K562 (cell line): ENCODE measurements around the gene EPHB4. TPM values are rescaled to one million over a fixed set of nuclear protein-coding genes. Genes with fewer than 3 reads are reported as not detected.

Source experiments
- ASH1L ChIP-seq: fragments of 450-650 bp; IDR thresholded peaks from 2 replicates; pipeline ENCODE4 v1.6.1; 2018; ENCODE audit warnings: borderline replicate concordance, mild to moderate bottlenecking, low read depth; ENCODE audit not compliant: partially characterized antibody
- BHLHE40 ChIP-seq: IDR thresholded peaks from 2 replicates; pipeline ENCODE4 v1.6.1; 2011; ENCODE audit warnings: low read length, improper control_type of control experiment
- CREB1 ChIP-seq, 2 experiments: sonication (generic) in 1 of 2; formaldehyde crosslinking in 1 of 2; IDR thresholded peaks; 2 replicates each; pipeline versions ENCODE4 v1.6.1 to v1.8.0; 2012 to 2022; ENCODE audit warnings: inconsistent platforms in 1 of 2, mild to moderate bottlenecking in 1 of 2, missing genetic modification reagents in 1 of 2, moderate library complexity in 1 of 2
- DNMT1 ChIP-seq: fragments of 450-650 bp; IDR thresholded peaks from 2 replicates; pipeline ENCODE4 v1.6.1; 2016; ENCODE audit warnings: antibody characterized with exemption, mild to moderate bottlenecking
- FOS ChIP-seq: IDR thresholded peaks from 3 replicates; pipeline ENCODE4 v1.6.1; 2011; ENCODE audit not compliant: insufficient read length; ENCODE audit errors: extremely low read depth
- HMG20B ChIP-seq: fragments of 250-450 bp; sonication (Bioruptor Pico); IDR thresholded peaks from 2 replicates; pipeline ENCODE4 v1.5.0; 2021; ENCODE audit warnings: mild to moderate bottlenecking
- KHSRP ChIP-seq: fragments of 450-650 bp; IDR thresholded peaks from 2 replicates; pipeline ENCODE4 v1.6.1; 2017
- LEF1 ChIP-seq: fragments of 450-650 bp; IDR thresholded peaks from 2 replicates; pipeline ENCODE4 v1.6.1; 2016; ENCODE audit warnings: mild to moderate bottlenecking
- MTA2 ChIP-seq: fragments of 450-650 bp; IDR thresholded peaks from 2 replicates; pipeline ENCODE4 v1.6.1; 2016; ENCODE audit warnings: low read depth
- POLR2G ChIP-seq: fragments of 200-400 bp; formaldehyde crosslinking; IDR thresholded peaks from 2 replicates; pipeline ENCODE4 v1.6.1; 2017; ENCODE audit warnings: low read depth, mild to moderate bottlenecking, antibody characterized with exemption, low read length, moderate library complexity
- ZFP1 ChIP-seq: fragments of 450-650 bp; formaldehyde crosslinking; IDR thresholded peaks from 2 replicates; pipeline ENCODE4 v1.4.0; 2020; ENCODE audit warnings: mild to moderate bottlenecking, mixed read lengths
- ZNF12 ChIP-seq: sonication (generic); formaldehyde crosslinking; IDR thresholded peaks from 2 replicates; pipeline ENCODE4 v1.4.0; 2020; ENCODE audit warnings: mild to moderate bottlenecking, missing genetic modification reagents
- polyA plus RNA-seq, 8 experiments: library from polyadenylated mRNA; depleted of rRNA in 4 of 8; stranded (reverse) in 5 of 8; unstranded in 3 of 8; fragments of >200 nt; fragmentation: Nextera tagmentation in 2 of 8; fragmentation: Illumina TruSeq in 1 of 8; extraction: Ambion mirVana in 2 of 8; extraction: Trizol in 1 of 8; gene quantifications; 2 replicates each; pipeline versions ENCODE4 v1.2.1 to v1.2.3, GENCODE V29; 2011 to 2014; ENCODE audit warnings: inconsistent platforms in 1 of 8, missing spikeins in 1 of 8
- total RNA-seq, 7 experiments: library from RNA; depleted of rRNA in 6 of 7; stranded (reverse); fragments of >200 nt in 6 of 7; fragmentation: Illumina TruSeq in 2 of 7; extraction: Trizol in 2 of 7; gene quantifications; 2 replicates each; pipeline versions ENCODE4 v1.2.1 to v1.2.3, GENCODE V29; 2011 to 2021; ENCODE audit warnings: low replicate concordance in 1 of 7
- TF ChIP-seq, protein P1 (sequence below), 2 experiments: fragments of 450-650 bp; formaldehyde crosslinking in 1 of 2; IDR thresholded peaks; 2 replicates each; pipeline versions ENCODE4 v1.4.0 to v1.6.1; 2014 to 2020; ENCODE audit warnings: mild to moderate bottlenecking in 2 of 2, borderline replicate concordance in 1 of 2, low read depth in 1 of 2
- TF ChIP-seq, protein P2 (sequence below): fragments of 450-650 bp; IDR thresholded peaks from 2 replicates; pipeline ENCODE4 v1.6.1; 2016; ENCODE audit warnings: antibody characterized with exemption
- TF ChIP-seq, protein P3 (sequence below): fragments of 250-450 bp; sonication (Bioruptor Pico); IDR thresholded peaks from 2 replicates; pipeline ENCODE4 v1.4.0; 2020; ENCODE audit warnings: mild to moderate bottlenecking, moderate library complexity

The EPHB4 gene
- total and polyA plus RNA-seq, 9 of the 15 experiments (the other 6 are each of a cell fraction or from before 2014, with no cell fraction given) = 1.2 to 82.1 (median 37.9) TPM

DNA sequence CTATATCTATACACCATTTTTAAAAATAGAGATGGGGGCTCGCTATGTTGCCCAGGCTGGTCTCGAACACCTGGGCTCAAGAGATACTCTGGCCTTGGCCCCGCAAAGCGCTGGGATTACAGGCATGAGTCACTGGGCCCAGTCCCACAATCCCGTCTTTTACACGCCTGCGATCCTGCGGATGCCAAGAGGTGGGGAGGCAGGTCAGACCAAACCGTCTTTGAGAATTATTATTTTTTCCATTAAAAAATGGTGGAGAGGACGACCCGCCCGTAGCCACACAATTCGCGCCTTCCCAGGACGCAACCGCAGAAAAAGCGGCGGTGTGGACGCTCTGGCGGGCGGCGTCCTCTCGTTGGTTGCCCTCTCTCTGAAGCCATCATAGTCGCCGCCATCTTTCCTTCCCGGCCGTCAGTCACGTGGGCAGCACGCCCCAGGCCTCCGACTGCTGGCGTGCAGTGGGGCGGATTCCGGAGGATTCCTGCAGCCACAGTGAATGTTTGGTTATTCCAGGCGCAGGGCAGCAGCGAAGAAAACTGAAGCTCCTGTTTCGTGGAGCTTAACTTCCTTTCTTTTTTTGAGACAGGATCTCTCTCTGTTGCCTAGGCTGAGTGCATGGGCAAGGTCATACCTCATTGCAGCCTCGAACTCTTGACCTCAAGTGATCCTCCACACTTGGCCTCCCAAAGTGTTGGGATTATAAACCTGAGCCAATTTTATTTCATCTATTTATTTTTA lies 9.9 kb upstream of the EPHB4 start (continued):
- TF ChIP-seq, protein P1, sequence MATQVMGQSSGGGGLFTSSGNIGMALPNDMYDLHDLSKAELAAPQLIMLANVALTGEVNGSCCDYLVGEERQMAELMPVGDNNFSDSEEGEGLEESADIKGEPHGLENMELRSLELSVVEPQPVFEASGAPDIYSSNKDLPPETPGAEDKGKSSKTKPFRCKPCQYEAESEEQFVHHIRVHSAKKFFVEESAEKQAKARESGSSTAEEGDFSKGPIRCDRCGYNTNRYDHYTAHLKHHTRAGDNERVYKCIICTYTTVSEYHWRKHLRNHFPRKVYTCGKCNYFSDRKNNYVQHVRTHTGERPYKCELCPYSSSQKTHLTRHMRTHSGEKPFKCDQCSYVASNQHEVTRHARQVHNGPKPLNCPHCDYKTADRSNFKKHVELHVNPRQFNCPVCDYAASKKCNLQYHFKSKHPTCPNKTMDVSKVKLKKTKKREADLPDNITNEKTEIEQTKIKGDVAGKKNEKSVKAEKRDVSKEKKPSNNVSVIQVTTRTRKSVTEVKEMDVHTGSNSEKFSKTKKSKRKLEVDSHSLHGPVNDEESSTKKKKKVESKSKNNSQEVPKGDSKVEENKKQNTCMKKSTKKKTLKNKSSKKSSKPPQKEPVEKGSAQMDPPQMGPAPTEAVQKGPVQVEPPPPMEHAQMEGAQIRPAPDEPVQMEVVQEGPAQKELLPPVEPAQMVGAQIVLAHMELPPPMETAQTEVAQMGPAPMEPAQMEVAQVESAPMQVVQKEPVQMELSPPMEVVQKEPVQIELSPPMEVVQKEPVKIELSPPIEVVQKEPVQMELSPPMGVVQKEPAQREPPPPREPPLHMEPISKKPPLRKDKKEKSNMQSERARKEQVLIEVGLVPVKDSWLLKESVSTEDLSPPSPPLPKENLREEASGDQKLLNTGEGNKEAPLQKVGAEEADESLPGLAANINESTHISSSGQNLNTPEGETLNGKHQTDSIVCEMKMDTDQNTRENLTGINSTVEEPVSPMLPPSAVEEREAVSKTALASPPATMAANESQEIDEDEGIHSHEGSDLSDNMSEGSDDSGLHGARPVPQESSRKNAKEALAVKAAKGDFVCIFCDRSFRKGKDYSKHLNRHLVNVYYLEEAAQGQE (IDR thresholded peaks at IDR 0.05; ENCODE audit: borderline replicate concordance) = peak; percentile 86
- TF ChIP-seq, protein P1 (CRISPR knock-in tag; IDR thresholded peaks at IDR 0.05; ENCODE audit: low read depth) = 0 out of 2 replicates have a peak, but pooled peaks have one; percentile 16
- no peak for TF ChIP-seq CREB1 (IDR thresholded peaks at IDR 0.05)
- TF ChIP-seq CREB1 (CRISPR knock-in tag; IDR thresholded peaks at IDR 0.05) = 0 out of 2 replicates have a peak, but pooled peaks have one; percentile 28
- TF ChIP-seq HMG20B (CRISPR knock-in tag) = no peak
- no peak for TF ChIP-seq ZNF12 (CRISPR knock-in tag)
- TF ChIP-seq, protein P2, sequence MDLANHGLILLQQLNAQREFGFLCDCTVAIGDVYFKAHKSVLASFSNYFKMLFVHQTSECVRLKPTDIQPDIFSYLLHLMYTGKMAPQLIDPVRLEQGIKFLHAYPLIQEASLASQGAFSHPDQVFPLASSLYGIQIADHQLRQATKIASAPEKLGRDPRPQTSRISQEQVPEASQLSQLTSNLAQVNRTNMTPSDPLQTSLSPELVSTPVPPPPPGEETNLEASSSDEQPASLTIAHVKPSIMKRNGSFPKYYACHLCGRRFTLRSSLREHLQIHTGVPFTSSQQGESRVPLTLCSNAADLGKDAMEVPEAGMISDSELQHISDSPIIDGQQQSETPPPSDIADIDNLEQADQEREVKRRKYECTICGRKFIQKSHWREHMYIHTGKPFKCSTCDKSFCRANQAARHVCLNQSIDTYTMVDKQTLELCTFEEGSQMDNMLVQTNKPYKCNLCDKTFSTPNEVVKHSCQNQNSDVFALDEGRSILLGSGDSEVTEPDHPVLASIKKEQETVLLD = peak; percentile 91
- peak; percentile 50 for TF ChIP-seq ASH1L
- TF ChIP-seq LEF1 = peak; percentile 63
- TF ChIP-seq, protein P3, sequence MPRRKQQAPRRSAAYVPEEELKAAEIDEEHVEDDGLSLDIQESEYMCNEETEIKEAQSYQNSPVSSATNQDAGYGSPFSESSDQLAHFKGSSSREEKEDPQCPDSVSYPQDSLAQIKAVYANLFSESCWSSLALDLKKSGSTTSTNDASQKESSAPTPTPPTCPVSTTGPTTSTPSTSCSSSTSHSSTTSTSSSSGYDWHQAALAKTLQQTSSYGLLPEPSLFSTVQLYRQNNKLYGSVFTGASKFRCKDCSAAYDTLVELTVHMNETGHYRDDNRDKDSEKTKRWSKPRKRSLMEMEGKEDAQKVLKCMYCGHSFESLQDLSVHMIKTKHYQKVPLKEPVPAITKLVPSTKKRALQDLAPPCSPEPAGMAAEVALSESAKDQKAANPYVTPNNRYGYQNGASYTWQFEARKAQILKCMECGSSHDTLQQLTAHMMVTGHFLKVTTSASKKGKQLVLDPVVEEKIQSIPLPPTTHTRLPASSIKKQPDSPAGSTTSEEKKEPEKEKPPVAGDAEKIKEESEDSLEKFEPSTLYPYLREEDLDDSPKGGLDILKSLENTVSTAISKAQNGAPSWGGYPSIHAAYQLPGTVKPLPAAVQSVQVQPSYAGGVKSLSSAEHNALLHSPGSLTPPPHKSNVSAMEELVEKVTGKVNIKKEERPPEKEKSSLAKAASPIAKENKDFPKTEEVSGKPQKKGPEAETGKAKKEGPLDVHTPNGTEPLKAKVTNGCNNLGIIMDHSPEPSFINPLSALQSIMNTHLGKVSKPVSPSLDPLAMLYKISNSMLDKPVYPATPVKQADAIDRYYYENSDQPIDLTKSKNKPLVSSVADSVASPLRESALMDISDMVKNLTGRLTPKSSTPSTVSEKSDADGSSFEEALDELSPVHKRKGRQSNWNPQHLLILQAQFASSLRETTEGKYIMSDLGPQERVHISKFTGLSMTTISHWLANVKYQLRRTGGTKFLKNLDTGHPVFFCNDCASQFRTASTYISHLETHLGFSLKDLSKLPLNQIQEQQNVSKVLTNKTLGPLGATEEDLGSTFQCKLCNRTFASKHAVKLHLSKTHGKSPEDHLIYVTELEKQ (CRISPR knock-in tag) = no peak
- TF ChIP-seq FOS = no peak
- no peak for TF ChIP-seq ZFP1 (CRISPR knock-in tag)
- TF ChIP-seq MTA2 = no peak
- peak; percentile 96 for TF ChIP-seq BHLHE40
- peak; percentile 82 for TF ChIP-seq POLR2G
- TF ChIP-seq KHSRP = no peak
- no peak for TF ChIP-seq DNMT1
